OCI-LY7 (cell line): ENCODE data around the gene RNF215. TPM values are rescaled to one million over a fixed set of nuclear protein-coding genes. Genes with fewer than 3 reads are reported as not detected.

Experiments
- BruUV-seq: library from RNA; stranded (reverse); fragments of 400-500 nt; replicated peaks from 2 replicates; lab custom pipeline; 2021; lab: Mats Ljungman, UMichigan
- CTCF ChIA-PET: fragments of 300-600 bp; sonication (Branson Sonifier 250); formaldehyde crosslinking; loops from one replicate; lab custom pipeline; 2022; ENCODE audit warnings: antibody characterized with exemption; ENCODE audit not compliant: unreplicated experiment; lab: Charles Lee
- POLR2A ChIA-PET: fragments of 300-600 bp; sonication (Branson Sonifier 250); formaldehyde crosslinking; loops from one replicate; lab custom pipeline; 2022; ENCODE audit warnings: antibody characterized with exemption; lab: Charles Lee
- DNase-seq: peaks from one replicate; pipeline ENCODE4 v3.0.0-alpha.2; 2015; ENCODE audit warnings: low spot score
- H2AFZ ChIP-seq: fragments of 200-600 bp; sonication (generic), shearing (Covaris generic); 2 replicates; pipeline ENCODE4 v1.6.1; 2014; ENCODE audit warnings: mild to moderate bottlenecking, antibody characterized with exemption, low read length, moderate library complexity
- H3K27ac ChIP-seq: fragments of 200-600 bp; sonication (generic); 2 replicates; pipeline ENCODE4 v1.5.1; 2014; ENCODE audit warnings: mixed run types, low read depth, mild to moderate bottlenecking, moderate library complexity, low read length, inconsistent platforms; ENCODE audit not compliant: poor library complexity, severe bottlenecking
- H3K36me3 ChIP-seq: fragments of 200-600 bp; sonication (generic); 2 replicates; pipeline ENCODE4 v1.6.1; 2014; ENCODE audit warnings: mild to moderate bottlenecking, antibody characterized with exemption, low read length, moderate library complexity, mixed read lengths; ENCODE audit not compliant: insufficient read depth
- H3K4me1 ChIP-seq: fragments of 200-600 bp; sonication (generic); 2 replicates; pipeline ENCODE4 v1.5.1; 2014; ENCODE audit warnings: mild to moderate bottlenecking, low read length; ENCODE audit not compliant: insufficient read depth, poor library complexity, severe bottlenecking
- H3K4me2 ChIP-seq: fragments of 200-600 bp; sonication (generic); 2 replicates; pipeline ENCODE4 v1.6.1; 2014; ENCODE audit warnings: mild to moderate bottlenecking, low read length
- H3K4me3 ChIP-seq: fragments of 200-600 bp; sonication (generic); 2 replicates; pipeline ENCODE4 v1.5.1; 2014; ENCODE audit warnings: mild to moderate bottlenecking, low read depth, low read length; ENCODE audit not compliant: poor library complexity, severe bottlenecking
- H3K79me2 ChIP-seq: fragments of 200-600 bp; sonication (generic); 2 replicates; pipeline ENCODE4 v1.6.1; 2016; ENCODE audit warnings: low read depth, mild to moderate bottlenecking, low read length, moderate library complexity, mixed read lengths; ENCODE audit not compliant: insufficient read depth
- H3K9me2 ChIP-seq: fragments of 200-600 bp; sonication (generic); 2 replicates; pipeline ENCODE4 v1.6.1; 2016; ENCODE audit warnings: mild to moderate bottlenecking, low read length, mixed read lengths; ENCODE audit not compliant: insufficient read depth
- H3K9me3 ChIP-seq: fragments of 200-600 bp; sonication (generic); 2 replicates; pipeline ENCODE4 v1.6.1; 2014; ENCODE audit warnings: mild to moderate bottlenecking, mixed run types, low read length, mixed read lengths
- H4K20me1 ChIP-seq: fragments of 200-600 bp; sonication (generic); 2 replicates; pipeline ENCODE4 v1.6.1; 2014; ENCODE audit warnings: mild to moderate bottlenecking, antibody characterized with exemption, low read length, moderate library complexity, mixed read lengths; ENCODE audit not compliant: insufficient read depth
- CTCF ChIP-seq: fragments of 200-600 bp; sonication (generic); conservative IDR thresholded peaks from 2 replicates; pipeline ENCODE4 v1.5.1; 2014; ENCODE audit warnings: mild to moderate bottlenecking, antibody characterized with exemption, low read length, moderate library complexity, mixed read lengths
- EZH2phosphoT487 ChIP-seq: fragments of 200-600 bp; sonication (generic); IDR thresholded peaks from 2 replicates; pipeline ENCODE4 v1.6.1; 2018; ENCODE audit warnings: low read depth, borderline replicate concordance, mild to moderate bottlenecking, mixed run types, antibody characterized with exemption, low read length, moderate library complexity, mixed read lengths
- intact Hi-C: fragments of 100-400 bp; cut with micrococcal nuclease; formaldehyde crosslinking; loops from one replicate; pipeline ENCODE4 v1.10.0; 2022; ENCODE audit not compliant: unreplicated experiment
- total RNA-seq, 2 experiments: library from RNA; depleted of rRNA in 1 of 2; stranded (reverse); fragments of >200 nt in 1 of 2; shearing (Covaris generic) in 1 of 2; gene quantifications; 2 replicates each; pipeline ENCODE4 v1.2.3, GENCODE V29; 2014 to 2022

RNF215 gene
- total RNA-seq, 2 experiments from 2014 or later, result 8.0 to 13.8 TPM

DNA sequence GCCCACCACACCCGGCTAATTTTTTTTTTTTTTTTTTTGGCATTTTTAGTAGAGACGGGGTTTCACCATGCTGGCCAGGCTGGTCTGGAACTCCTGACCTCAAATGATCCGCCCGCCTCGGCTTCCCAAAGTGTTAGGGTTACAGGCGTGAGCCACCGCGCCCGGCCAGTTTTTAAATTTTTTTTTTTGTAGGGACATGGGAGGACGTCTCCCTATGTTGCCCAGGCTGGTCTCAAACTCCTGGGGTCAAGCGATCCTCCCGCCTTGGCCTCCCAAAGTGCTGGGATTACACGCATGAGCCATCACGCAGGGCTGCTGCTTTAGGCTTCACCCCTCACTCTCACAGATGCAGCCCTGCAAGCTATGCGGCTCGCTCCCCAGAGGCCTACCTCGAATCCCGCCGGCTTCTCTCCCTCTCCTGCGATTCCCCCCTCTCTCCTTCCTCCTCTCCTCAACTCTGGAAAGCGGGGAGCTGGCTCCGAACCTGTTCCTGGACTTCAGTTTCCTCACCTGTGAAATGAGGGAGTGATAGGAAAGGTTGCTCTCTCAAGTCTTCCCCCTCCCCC is 29.5 kb downstream of the RNF215 start:
- no peak for DNase-seq
- intact Hi-C loops, result no loop called here
- Histone ChIP-seq H2AFZ (no peak overlapping the region), H3K4me1 (peaks cover 27% of the 10 kb centered on the region), H3K9me2 (no peaks in the 10 kb centered on the region), H3K4me3 (peak overlapping the region; percentile 89), H4K20me1 (peaks cover 21% of the 10 kb centered on the region), H3K36me3 (peaks cover 16% of the 10 kb centered on the region), H3K27ac (no peak overlapping the region), H3K9me3 (no peaks in the 10 kb centered on the region), H3K79me2 (peaks cover 29% of the 10 kb centered on the region), H3K4me2 (peak overlapping the region; percentile 87)
- ChIA-PET POLR2A (interaction anchor here (0.5 kb wide), 1 partner anchor 11 kb away, joined by 3 read pairs; no protein-coding TSS in a partner anchor), CTCF (no interaction called here)
- no TSS peak for BruUV-seq
- TF ChIP-seq EZH2phosphoT487 (no peak), CTCF (no peak)

DNA sequence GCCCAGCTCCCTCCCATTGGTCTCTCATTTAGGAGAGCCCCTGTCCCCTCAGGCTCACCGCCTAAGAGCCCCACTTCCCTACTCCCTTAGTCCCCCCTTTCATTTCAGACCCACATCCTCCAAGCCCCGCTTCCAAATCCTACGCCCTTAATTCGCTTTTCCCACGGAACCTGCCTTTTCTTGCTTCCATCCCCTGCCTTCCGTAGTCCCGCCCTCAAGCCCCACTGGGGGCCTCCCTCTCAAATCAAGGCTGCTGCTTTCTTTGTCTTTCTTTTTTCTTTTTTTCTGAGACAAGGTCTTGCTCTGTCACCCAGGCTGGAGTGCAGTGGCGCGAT is 30.0 kb downstream of the RNF215 start:
- Histone ChIP-seq H3K4me2 (peak overlapping the region; percentile 87), H4K20me1 (peaks cover 21% of the 10 kb centered on the region), H2AFZ (peak overlapping the region; percentile 62), H3K79me2 (peaks cover 29% of the 10 kb centered on the region), H3K4me1 (peaks cover 27% of the 10 kb centered on the region), H3K36me3 (peaks cover 21% of the 10 kb centered on the region), H3K27ac (no peak overlapping the region), H3K9me2 (no peaks in the 10 kb centered on the region), H3K4me3 (peak overlapping the region; percentile 89), H3K9me3 (no peaks in the 10 kb centered on the region)
- ChIA-PET POLR2A (interaction anchor here (0.5 to 1.4 kb wide), 3 partner anchors 30 to 1494 kb away, joined by 3 to 6 read pairs (median 4); partner anchors contain the start of genes RNF215 and TBC1D10A), CTCF (interaction anchor here (1.0 kb wide), 1 partner anchor 71 kb away, joined by 3 read pairs; no protein-coding TSS in a partner anchor)
- no peak for TF ChIP-seq EZH2phosphoT487
- no peak for TF ChIP-seq CTCF
- intact Hi-C loops, result no loop called here
- no peak for DNase-seq
- no TSS peak for BruUV-seq
